Calu3 (cell line): ENCODE data around the gene LYSMD4. TPM values are rescaled to one million over a fixed set of nuclear protein-coding genes. Genes with fewer than 3 reads are reported as not detected.

ENCODE experiments used
- BruUV-seq: library from RNA; stranded (reverse); fragments of 400-500 nt; replicated peaks from 2 replicates; lab custom pipeline; 2021; lab: Mats Ljungman, UMichigan
- CTCF ChIA-PET: fragments of 300-600 bp; sonication (Branson Sonifier 250); formaldehyde crosslinking; loops from one replicate; lab custom pipeline; 2022; ENCODE audit warnings: antibody characterized with exemption; lab: Charles Lee
- DNase-seq: peaks from one replicate; pipeline ENCODE4 v3.0.0; 2022
- H3K27ac Mint-ChIP-seq: one replicate; pipeline ENCODE4 v1.8.0; 2022; ENCODE audit warnings: mixed read lengths; ENCODE audit not compliant: unreplicated experiment
- H3K27me3 Mint-ChIP-seq: one replicate; pipeline ENCODE4 v1.8.0; 2022; ENCODE audit warnings: mixed read lengths; ENCODE audit not compliant: unreplicated experiment
- H3K36me3 Mint-ChIP-seq: one replicate; pipeline ENCODE4 v1.8.0; 2022; ENCODE audit warnings: mild to moderate bottlenecking, moderate library complexity, mixed read lengths; ENCODE audit not compliant: insufficient read depth, unreplicated experiment
- H3K4me1 Mint-ChIP-seq: one replicate; pipeline ENCODE4 v1.8.0; 2022; ENCODE audit warnings: mild to moderate bottlenecking, low read depth, mixed read lengths; ENCODE audit not compliant: unreplicated experiment
- H3K4me3 Mint-ChIP-seq: one replicate; pipeline ENCODE4 v1.8.0; 2022; ENCODE audit warnings: mild to moderate bottlenecking, low read depth, moderate library complexity, mixed read lengths; ENCODE audit not compliant: unreplicated experiment
- H3K9me3 Mint-ChIP-seq: one replicate; pipeline ENCODE4 v1.8.0; 2022; ENCODE audit warnings: low read depth, mixed read lengths; ENCODE audit not compliant: unreplicated experiment
- CTCF ChIP-seq: fragments of 200-600 bp; IDR thresholded peaks from one replicate; pipeline ENCODE4 v1.8.0; 2022; ENCODE audit warnings: antibody characterized with exemption; ENCODE audit not compliant: unreplicated experiment
- intact Hi-C: fragments of 100-400 bp; cut with micrococcal nuclease; formaldehyde crosslinking; loops from one replicate; pipeline ENCODE4 v1.10.0; 2022; ENCODE audit not compliant: unreplicated experiment
- total RNA-seq: library from RNA; stranded (reverse); gene quantifications from 2 replicates; pipeline ENCODE4 v1.2.3, GENCODE V29; 2022

LYSMD4 gene
- total RNA-seq, 1 experiment from 2014 or later, result 6.6 TPM

GRCh38 chr15:99683000-99683670 is 50.1 kb downstream of the LYSMD4 start:
- TF ChIP-seq CTCF, result no peak
- CTCF ChIA-PET, result no interaction called here
- Mint-ChIP-seq H3K36me3 (no peaks in the 10 kb centered on the region), H3K4me1 (no peaks in the 10 kb centered on the region), H3K27me3 (no peaks in the 10 kb centered on the region), H3K27ac (no peak overlapping the region), H3K4me3 (no peak overlapping the region), H3K9me3 (peaks cover 5% of the 10 kb centered on the region)
- intact Hi-C loops, result no loop called here
- no TSS peak for BruUV-seq
- DNase-seq, result no peak

- BruUV-seq, result no TSS peak
- peaks cover 5% of the 10 kb centered on the region for H3K9me3 Mint-ChIP-seq
- no peak for DNase-seq
- no peak overlapping the region for H3K4me3 Mint-ChIP-seq
- H3K27ac Mint-ChIP-seq, result no peak overlapping the region
- CTCF ChIA-PET, result no interaction called here
- no peak for TF ChIP-seq CTCF
- intact Hi-C loops, result no loop called here
- H3K36me3 Mint-ChIP-seq, result no peaks in the 10 kb centered on the region
- no peaks in the 10 kb centered on the region for H3K4me1 Mint-ChIP-seq
- H3K27me3 Mint-ChIP-seq, result no peaks in the 10 kb centered on the region
These were observed 50.8 kb downstream of the LYSMD4 start for GRCh38 chr15:99682455-99682854.

GRCh38 chr15:99681990-99682389 is 51.2 kb downstream of the LYSMD4 start:
- intact Hi-C loops, result no loop called here
- no peaks in the 10 kb centered on the region for H3K36me3 Mint-ChIP-seq
- no peak for TF ChIP-seq CTCF
- H3K4me3 Mint-ChIP-seq, result no peak overlapping the region
- no TSS peak for BruUV-seq
- no peak for DNase-seq
- H3K27me3 Mint-ChIP-seq, result no peaks in the 10 kb centered on the region
- no peak overlapping the region for H3K27ac Mint-ChIP-seq
- CTCF ChIA-PET, result no interaction called here
- H3K9me3 Mint-ChIP-seq, result peaks cover 5% of the 10 kb centered on the region
- no peaks in the 10 kb centered on the region for H3K4me1 Mint-ChIP-seq

GRCh38 chr15:99680276-99680675 is 53.0 kb downstream of the LYSMD4 start:
- H3K36me3 Mint-ChIP-seq, result no peaks in the 10 kb centered on the region
- BruUV-seq, result no TSS peak
- no peaks in the 10 kb centered on the region for H3K9me3 Mint-ChIP-seq
- intact Hi-C loops, result no loop called here
- CTCF ChIA-PET, result no interaction called here
- no peak overlapping the region for H3K27ac Mint-ChIP-seq
- no peaks in the 10 kb centered on the region for H3K27me3 Mint-ChIP-seq
- H3K4me1 Mint-ChIP-seq, result no peaks in the 10 kb centered on the region
- no peak overlapping the region for H3K4me3 Mint-ChIP-seq
- DNase-seq, result no peak
- no peak for TF ChIP-seq CTCF
